GM19467 (cell line): ENCODE results near the gene PAQR5.

Experiments used
- ATAC-seq: cut with Tn5 transposase; IDR thresholded peaks from one replicate; pipeline ENCODE4 v1.9.1; 2021; ENCODE audit warnings: mild to moderate bottlenecking, moderate library complexity; ENCODE audit not compliant: unreplicated experiment

Gene PAQR5

GRCh38 chr15:69456208-69457166 lies 157.8 kb downstream of the PAQR5 start:
- no peak for ATAC-seq
